ENCODE results near the gene LRRC36.

DNA sequence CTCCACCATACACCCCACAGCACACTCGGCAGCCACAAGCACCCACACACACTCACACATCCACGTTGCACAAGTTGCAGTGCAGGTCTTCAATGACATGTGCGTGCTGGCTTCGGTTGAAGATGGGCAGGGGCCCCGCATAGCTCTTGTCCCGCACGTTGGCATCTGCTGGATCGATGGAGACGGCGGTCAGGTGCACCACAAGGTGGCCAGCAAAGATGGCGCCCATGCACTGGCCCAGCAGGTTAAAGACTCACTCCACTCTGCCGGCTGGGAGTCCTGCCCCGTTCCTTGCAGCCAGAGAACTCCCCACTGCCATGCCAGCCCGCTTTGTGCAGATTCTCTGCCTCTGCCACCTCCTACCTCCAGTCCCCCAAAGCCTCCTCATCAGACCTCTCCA is 74.3 kb downstream of the LRRC36 start:
- no peak for TF ChIP-seq EZH2 (IDR thresholded peaks at IDR 0.05; ENCODE audit: borderline replicate concordance, low read depth, low read length, severe bottlenecking)
- TF ChIP-seq, protein P1, sequence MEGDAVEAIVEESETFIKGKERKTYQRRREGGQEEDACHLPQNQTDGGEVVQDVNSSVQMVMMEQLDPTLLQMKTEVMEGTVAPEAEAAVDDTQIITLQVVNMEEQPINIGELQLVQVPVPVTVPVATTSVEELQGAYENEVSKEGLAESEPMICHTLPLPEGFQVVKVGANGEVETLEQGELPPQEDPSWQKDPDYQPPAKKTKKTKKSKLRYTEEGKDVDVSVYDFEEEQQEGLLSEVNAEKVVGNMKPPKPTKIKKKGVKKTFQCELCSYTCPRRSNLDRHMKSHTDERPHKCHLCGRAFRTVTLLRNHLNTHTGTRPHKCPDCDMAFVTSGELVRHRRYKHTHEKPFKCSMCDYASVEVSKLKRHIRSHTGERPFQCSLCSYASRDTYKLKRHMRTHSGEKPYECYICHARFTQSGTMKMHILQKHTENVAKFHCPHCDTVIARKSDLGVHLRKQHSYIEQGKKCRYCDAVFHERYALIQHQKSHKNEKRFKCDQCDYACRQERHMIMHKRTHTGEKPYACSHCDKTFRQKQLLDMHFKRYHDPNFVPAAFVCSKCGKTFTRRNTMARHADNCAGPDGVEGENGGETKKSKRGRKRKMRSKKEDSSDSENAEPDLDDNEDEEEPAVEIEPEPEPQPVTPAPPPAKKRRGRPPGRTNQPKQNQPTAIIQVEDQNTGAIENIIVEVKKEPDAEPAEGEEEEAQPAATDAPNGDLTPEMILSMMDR (IDR thresholded peaks at IDR 0.05; ENCODE audit: extremely low read depth in 1 of 2, insufficient read depth in 1 of 2, low read depth in 1 of 2, low read length in 2 of 2) = no peak
- TF ChIP-seq POLR2AphosphoS5 (IDR thresholded peaks at IDR 0.05; ENCODE audit: insufficient read depth, low read depth, low read length) = no peak
- TF ChIP-seq MAX (IDR thresholded peaks at IDR 0.05; ENCODE audit: insufficient read depth, insufficient read length) = no peak
- TF ChIP-seq POLR2A (IDR thresholded peaks at IDR 0.05; ENCODE audit: low read depth, low read length) = no peak
- no peak for TF ChIP-seq JUN (IDR thresholded peaks at IDR 0.05; ENCODE audit: borderline replicate concordance, insufficient read depth, insufficient read length, low read depth)
